ENCODE measurements around the gene CRAT. TPM values are rescaled to one million over a fixed set of nuclear protein-coding genes. Genes with fewer than 3 reads are reported as not detected.

CRAT gene
- total RNA-seq, 1 experiment from 2014 or later = 14.5 TPM

GRCh38 chr9:129078691-129079503, 31.7 kb downstream of the CRAT start:
- Mint-ChIP-seq H3K9me3 (ENCODE audit: unreplicated experiment) (no peaks in the 10 kb centered on the region), H3K27me3 (ENCODE audit: insufficient read depth, unreplicated experiment) (no peaks in the 10 kb centered on the region), H3K4me1 (ENCODE audit: insufficient read depth, unreplicated experiment) (peaks cover 10% of the 10 kb centered on the region), H3K36me3 (ENCODE audit: insufficient read depth, unreplicated experiment) (no peaks in the 10 kb centered on the region), H3K27ac (ENCODE audit: low read depth, unreplicated experiment) (no peak overlapping the region), H3K4me3 (ENCODE audit: unreplicated experiment) (peak overlapping the region; percentile 84)
- CTCF ChIA-PET = interaction anchor here (0.8 kb wide), 1 partner anchor 24 kb away, joined by 6 read pairs; no protein-coding TSS in a partner anchor
- intact Hi-C loops (cut with micrococcal nuclease) = no loop called here
- no peak for DNase-seq (ENCODE audit: unreplicated experiment)
- BruUV-seq (replicated peaks) = no TSS peak
- POLR2A ChIA-PET = no interaction called here
- TF ChIP-seq, protein P1, sequence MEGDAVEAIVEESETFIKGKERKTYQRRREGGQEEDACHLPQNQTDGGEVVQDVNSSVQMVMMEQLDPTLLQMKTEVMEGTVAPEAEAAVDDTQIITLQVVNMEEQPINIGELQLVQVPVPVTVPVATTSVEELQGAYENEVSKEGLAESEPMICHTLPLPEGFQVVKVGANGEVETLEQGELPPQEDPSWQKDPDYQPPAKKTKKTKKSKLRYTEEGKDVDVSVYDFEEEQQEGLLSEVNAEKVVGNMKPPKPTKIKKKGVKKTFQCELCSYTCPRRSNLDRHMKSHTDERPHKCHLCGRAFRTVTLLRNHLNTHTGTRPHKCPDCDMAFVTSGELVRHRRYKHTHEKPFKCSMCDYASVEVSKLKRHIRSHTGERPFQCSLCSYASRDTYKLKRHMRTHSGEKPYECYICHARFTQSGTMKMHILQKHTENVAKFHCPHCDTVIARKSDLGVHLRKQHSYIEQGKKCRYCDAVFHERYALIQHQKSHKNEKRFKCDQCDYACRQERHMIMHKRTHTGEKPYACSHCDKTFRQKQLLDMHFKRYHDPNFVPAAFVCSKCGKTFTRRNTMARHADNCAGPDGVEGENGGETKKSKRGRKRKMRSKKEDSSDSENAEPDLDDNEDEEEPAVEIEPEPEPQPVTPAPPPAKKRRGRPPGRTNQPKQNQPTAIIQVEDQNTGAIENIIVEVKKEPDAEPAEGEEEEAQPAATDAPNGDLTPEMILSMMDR (IDR thresholded peaks at IDR 0.05; ENCODE audit: unreplicated experiment) = no peak

DNA sequence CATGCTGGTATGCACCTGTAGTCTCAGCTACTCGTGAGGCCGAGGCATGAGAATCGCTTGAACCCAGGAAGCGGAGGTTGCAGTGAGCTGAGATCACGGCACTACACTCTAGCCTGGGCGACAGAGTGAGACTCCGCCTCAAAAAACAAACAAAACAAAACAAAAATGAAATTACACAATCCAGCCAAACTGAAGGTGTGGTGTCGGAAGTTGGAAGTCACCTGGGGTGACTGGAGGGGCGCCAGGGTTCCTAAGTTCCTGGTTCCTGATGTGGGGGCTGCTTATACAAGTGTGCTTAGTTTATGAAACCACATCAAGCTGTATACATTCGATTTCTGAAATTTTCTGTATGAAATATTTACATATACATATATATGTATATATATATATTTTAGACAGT, 33.4 kb downstream of the CRAT start:
- ChIA-PET POLR2A (no interaction called here), CTCF (interaction anchor here (0.6 kb wide), 1 partner anchor 10 kb away, joined by 3 read pairs; no protein-coding TSS in a partner anchor)
- TF ChIP-seq, protein P1 (IDR thresholded peaks at IDR 0.05; ENCODE audit: unreplicated experiment) = no peak
- Mint-ChIP-seq H3K27me3 (ENCODE audit: insufficient read depth, unreplicated experiment) (no peaks in the 10 kb centered on the region), H3K27ac (ENCODE audit: low read depth, unreplicated experiment) (no peak overlapping the region), H3K9me3 (ENCODE audit: unreplicated experiment) (no peaks in the 10 kb centered on the region), H3K4me3 (ENCODE audit: unreplicated experiment) (no peak overlapping the region), H3K4me1 (ENCODE audit: insufficient read depth, unreplicated experiment) (peaks cover 4% of the 10 kb centered on the region), H3K36me3 (ENCODE audit: insufficient read depth, unreplicated experiment) (no peaks in the 10 kb centered on the region)
- intact Hi-C loops (cut with micrococcal nuclease) = no loop called here
- BruUV-seq (replicated peaks) = no TSS peak
- DNase-seq (ENCODE audit: unreplicated experiment) = no peak

DNA sequence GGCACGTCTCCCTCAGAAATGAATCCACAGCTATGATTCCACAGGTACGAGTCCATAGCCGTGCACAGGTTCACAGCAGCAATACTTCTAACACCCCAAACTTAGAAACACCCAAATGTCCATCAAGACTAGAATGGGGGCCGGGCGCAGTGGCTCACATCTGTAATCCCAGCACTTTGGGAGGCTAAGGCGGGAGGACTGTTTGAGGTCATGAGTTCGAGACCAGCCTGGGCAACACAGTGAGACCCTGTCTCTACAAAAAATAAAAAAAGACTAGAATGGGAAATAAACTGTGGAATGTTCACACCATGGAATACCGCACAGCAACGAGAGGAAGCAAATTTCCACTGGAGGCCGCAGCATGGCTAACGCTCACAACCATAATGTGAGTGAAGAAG, 34.0 kb downstream of the CRAT start:
- ChIA-PET CTCF (no interaction called here), POLR2A (interaction anchor here (0.8 kb wide), 1 partner anchor 47 kb away, joined by 3 read pairs; no protein-coding TSS in a partner anchor)
- H3K4me1 Mint-ChIP-seq (ENCODE audit: insufficient read depth, unreplicated experiment) = peaks cover 4% of the 10 kb centered on the region
- TF ChIP-seq, protein P1 (IDR thresholded peaks at IDR 0.05; ENCODE audit: unreplicated experiment) = no peak
- H3K36me3 Mint-ChIP-seq (ENCODE audit: insufficient read depth, unreplicated experiment) = no peaks in the 10 kb centered on the region
- no peak overlapping the region for H3K27ac Mint-ChIP-seq (ENCODE audit: low read depth, unreplicated experiment)
- no TSS peak for BruUV-seq (replicated peaks)
- no peak for DNase-seq (ENCODE audit: unreplicated experiment)
- no peak overlapping the region for H3K4me3 Mint-ChIP-seq (ENCODE audit: unreplicated experiment)
- no peaks in the 10 kb centered on the region for H3K27me3 Mint-ChIP-seq (ENCODE audit: insufficient read depth, unreplicated experiment)
- intact Hi-C loops (cut with micrococcal nuclease) = no loop called here
- no peaks in the 10 kb centered on the region for H3K9me3 Mint-ChIP-seq (ENCODE audit: unreplicated experiment)

DNA sequence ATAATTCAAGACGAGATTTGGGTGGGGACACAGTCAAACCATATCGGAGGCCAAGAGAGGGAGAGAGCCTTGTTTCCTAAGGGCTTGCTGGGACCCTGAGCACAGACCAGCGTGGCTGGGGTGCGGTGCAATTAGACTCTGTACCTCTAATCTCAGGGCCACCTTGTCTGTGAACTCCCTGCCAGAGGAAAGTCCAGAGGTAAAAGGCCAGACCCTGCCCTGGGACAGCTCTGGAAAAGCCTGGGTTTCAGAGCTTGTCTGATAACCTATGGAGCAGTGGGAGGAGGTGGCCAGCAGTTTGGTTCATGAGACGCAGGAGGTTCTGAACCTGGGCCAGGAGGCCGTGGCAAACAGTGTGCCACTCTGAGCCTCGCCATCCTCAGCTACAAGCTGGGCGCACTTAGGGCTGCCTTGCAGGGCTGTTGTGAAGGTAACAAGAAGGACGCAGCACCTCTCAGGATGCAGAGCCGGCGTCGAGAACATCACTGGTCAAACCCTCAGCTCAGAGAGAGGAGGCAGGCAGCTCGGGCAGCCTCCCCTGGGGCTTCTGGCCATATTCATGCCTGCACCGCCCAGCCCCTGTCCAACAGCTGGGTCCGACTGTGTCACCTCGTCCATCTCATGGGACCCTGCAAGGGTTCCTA, 34.5 kb downstream of the CRAT start:
- H3K27me3 Mint-ChIP-seq (ENCODE audit: insufficient read depth, unreplicated experiment) = no peaks in the 10 kb centered on the region
- DNase-seq (ENCODE audit: unreplicated experiment) = no peak
- no TSS peak for BruUV-seq (replicated peaks)
- H3K9me3 Mint-ChIP-seq (ENCODE audit: unreplicated experiment) = no peaks in the 10 kb centered on the region
- H3K36me3 Mint-ChIP-seq (ENCODE audit: insufficient read depth, unreplicated experiment) = no peaks in the 10 kb centered on the region
- POLR2A ChIA-PET = interaction anchor here (0.8 kb wide), 1 partner anchor 46 kb away, joined by 3 read pairs; no protein-coding TSS in a partner anchor
- no peak overlapping the region for H3K4me3 Mint-ChIP-seq (ENCODE audit: unreplicated experiment)
- CTCF ChIA-PET = no interaction called here
- peaks cover 4% of the 10 kb centered on the region for H3K4me1 Mint-ChIP-seq (ENCODE audit: insufficient read depth, unreplicated experiment)
- TF ChIP-seq, protein P1 (IDR thresholded peaks at IDR 0.05; ENCODE audit: unreplicated experiment) = no peak
- H3K27ac Mint-ChIP-seq (ENCODE audit: low read depth, unreplicated experiment) = no peak overlapping the region
- intact Hi-C loops (cut with micrococcal nuclease) = no loop called here

All from MCF 10A (cell line).